ENCODE measurements around the gene RAB6A. TPM values are rescaled to one million over a fixed set of nuclear protein-coding genes. Genes with fewer than 3 reads are reported as not detected.

The RAB6A gene
- total RNA-seq, 2 experiments from 2014 or later, result 85.3 to 94.2 TPM

- peaks cover 5% of the 10 kb centered on the region for H3K4me1 Mint-ChIP-seq
- H3K4me3 Mint-ChIP-seq, result no peak overlapping the region
- peaks cover 6% of the 10 kb centered on the region for H3K27me3 Mint-ChIP-seq
- H3K27ac Mint-ChIP-seq, result no peak overlapping the region
- no peaks in the 10 kb centered on the region for H3K36me3 Mint-ChIP-seq
- no peaks in the 10 kb centered on the region for H3K9me3 Mint-ChIP-seq (ENCODE audit: low read depth)
- DNase-seq (no peak), ATAC-seq (no peak)
- CTCF ChIA-PET, result interaction anchor here (1.3 to 2.6 kb wide), 2 partner anchors 16 to 19 kb away, joined by 4 to 9 read pairs; no protein-coding TSS in a partner anchor
Observed at GRCh38 chr11:73641668-73642067, 119.2 kb downstream of the RAB6A start.

GRCh38 chr11:73640592-73640991 lies 120.3 kb downstream of the RAB6A start:
- no peaks in the 10 kb centered on the region for H3K36me3 Mint-ChIP-seq
- CTCF ChIA-PET, result interaction anchor here (1.2 to 2.6 kb wide), 3 partner anchors 15 to 21 kb away, joined by 3 to 9 read pairs (median 4); no protein-coding TSS in a partner anchor
- peaks cover 6% of the 10 kb centered on the region for H3K27me3 Mint-ChIP-seq
- H3K9me3 Mint-ChIP-seq (ENCODE audit: low read depth), result no peaks in the 10 kb centered on the region
- H3K4me3 Mint-ChIP-seq, result no peak overlapping the region
- no peak for DNase-seq
- no peak for ATAC-seq
- H3K27ac Mint-ChIP-seq, result no peak overlapping the region
- H3K4me1 Mint-ChIP-seq, result peaks cover 4% of the 10 kb centered on the region

- CTCF ChIA-PET, result interaction anchor here (1.8 to 5.1 kb wide), 2 partner anchors 11 to 24 kb away, joined by 5 to 23 read pairs; no protein-coding TSS in a partner anchor
- Mint-ChIP-seq H3K36me3 (no peaks in the 10 kb centered on the region), H3K9me3 (ENCODE audit: low read depth) (no peaks in the 10 kb centered on the region), H3K4me3 (no peak overlapping the region), H3K27me3 (no peaks in the 10 kb centered on the region), H3K4me1 (peaks cover 7% of the 10 kb centered on the region), H3K27ac (no peak overlapping the region)
- DNase-seq, result no peak
- no peak for ATAC-seq
Observed at GRCh38 chr11:73637012-73637411, 123.9 kb downstream of the RAB6A start.

GRCh38 chr11:73636249-73636648 lies 124.6 kb downstream of the RAB6A start:
- CTCF ChIA-PET, result interaction anchor here (0.7 to 5.1 kb wide), 3 partner anchors 11 to 25 kb away, joined by 4 to 23 read pairs (median 5); no protein-coding TSS in a partner anchor
- ATAC-seq, result no peak
- no peak overlapping the region for H3K4me3 Mint-ChIP-seq

GRCh38 chr11:73635721-73636120 lies 125.2 kb downstream of the RAB6A start:
- Mint-ChIP-seq H3K4me1 (peaks cover 6% of the 10 kb centered on the region), H3K27ac (no peak overlapping the region), H3K27me3 (no peaks in the 10 kb centered on the region), H3K9me3 (ENCODE audit: low read depth) (no peaks in the 10 kb centered on the region), H3K4me3 (no peak overlapping the region), H3K36me3 (no peaks in the 10 kb centered on the region)
- ATAC-seq, result no peak
- no peak for DNase-seq
- CTCF ChIA-PET, result interaction anchor here (0.7 to 5.1 kb wide), 3 partner anchors 10 to 25 kb away, joined by 4 to 23 read pairs (median 5); no protein-coding TSS in a partner anchor

More at GRCh38 chr11:73636249-73636648, 124.6 kb downstream of the RAB6A start:
- Mint-ChIP-seq H3K4me1 (peaks cover 7% of the 10 kb centered on the region), H3K36me3 (no peaks in the 10 kb centered on the region), H3K9me3 (ENCODE audit: low read depth) (no peaks in the 10 kb centered on the region), H3K27ac (no peak overlapping the region), H3K27me3 (no peaks in the 10 kb centered on the region)
- no peak for DNase-seq

GRCh38 chr11:73633999-73634398 lies 126.9 kb downstream of the RAB6A start:
- Mint-ChIP-seq H3K4me1 (peaks cover 3% of the 10 kb centered on the region), H3K36me3 (no peaks in the 10 kb centered on the region), H3K27me3 (no peaks in the 10 kb centered on the region), H3K9me3 (ENCODE audit: low read depth) (no peaks in the 10 kb centered on the region), H3K4me3 (no peak overlapping the region), H3K27ac (no peak overlapping the region)
- no peak for ATAC-seq
- DNase-seq, result no peak
- CTCF ChIA-PET, result interaction anchor here (5.1 kb wide), 1 partner anchor 8 kb away, joined by 23 read pairs; no protein-coding TSS in a partner anchor

GRCh38 chr11:73632996-73633395 lies 127.9 kb downstream of the RAB6A start:
- DNase-seq (no peak), ATAC-seq (no peak)
- CTCF ChIA-PET, result no interaction called here
- Mint-ChIP-seq H3K9me3 (ENCODE audit: low read depth) (no peaks in the 10 kb centered on the region), H3K4me3 (no peak overlapping the region), H3K4me1 (peaks cover 3% of the 10 kb centered on the region), H3K27ac (no peak overlapping the region), H3K27me3 (no peaks in the 10 kb centered on the region), H3K36me3 (no peaks in the 10 kb centered on the region)

- H3K4me1 Mint-ChIP-seq, result peaks cover 3% of the 10 kb centered on the region
- H3K4me3 Mint-ChIP-seq, result no peak overlapping the region
- ATAC-seq (no peak), DNase-seq (no peak)
- CTCF ChIA-PET, result interaction anchor here (0.7 to 7.6 kb wide), 3 partner anchors 30 to 557 kb away, joined by 3 to 136 read pairs (median 3); no protein-coding TSS in a partner anchor
- H3K9me3 Mint-ChIP-seq (ENCODE audit: low read depth), result no peaks in the 10 kb centered on the region
- H3K27ac Mint-ChIP-seq, result no peak overlapping the region
- H3K27me3 Mint-ChIP-seq, result peaks cover 2% of the 10 kb centered on the region
- H3K36me3 Mint-ChIP-seq, result no peaks in the 10 kb centered on the region
Observed at GRCh38 chr11:73629907-73630306, 131.0 kb downstream of the RAB6A start.

GRCh38 chr11:73625696-73626318 lies 135.1 kb downstream of the RAB6A start:
- Mint-ChIP-seq H3K9me3 (ENCODE audit: low read depth) (no peaks in the 10 kb centered on the region), H3K27me3 (peaks cover 28% of the 10 kb centered on the region), H3K27ac (no peak overlapping the region), H3K4me3 (no peak overlapping the region), H3K4me1 (no peaks in the 10 kb centered on the region), H3K36me3 (no peaks in the 10 kb centered on the region)
- CTCF ChIA-PET, result interaction anchor here (0.7 to 7.6 kb wide), 30 partner anchors 9 to 343 kb away, joined by 3 to 136 read pairs (median 4); partner anchors contain the start of genes ARHGEF17, FAM168A and PLEKHB1
- peak; percentile 73 for DNase-seq
- peak; percentile 73 for ATAC-seq

Other genes starting within 250 kb of the RAB6A start
- 10 to 100 TPM; 19.3 to 20.5 TPM for gene FAM168A, start 163.0 kb downstream of the RAB6A start, total RNA-seq
- 10 to 100 TPM in 1 of 2 experiments, 1 to 10 TPM in 1; 3.2 to 10.6 TPM for gene PLEKHB1, start 114.5 kb downstream of the RAB6A start, total RNA-seq
- gene MRPL48, start 26.8 kb upstream of the RAB6A start, total RNA-seq, result 10 to 100 TPM; 34.1 to 52.0 TPM
- 10 to 100 TPM; 63.9 to 81.9 TPM for gene COA4, start 115.8 kb upstream of the RAB6A start, total RNA-seq
- 10 to 100 TPM; 21.0 to 25.5 TPM for gene PAAF1, start 115.9 kb upstream of the RAB6A start, total RNA-seq
- under 1 TPM; 0.26 to 0.29 TPM for gene DNAJB13, start 190.0 kb upstream of the RAB6A start, total RNA-seq
- 100 to 1,000 TPM; 199 to 288 TPM for gene UCP2, start 221.8 kb upstream of the RAB6A start, total RNA-seq
- gene UCP3, start 248.0 kb upstream of the RAB6A start, total RNA-seq, result 1 to 10 TPM; 3.3 to 5.2 TPM